Muscle layer of colon (tissue), 2 donors: Measurements from ENCODE around the gene RIN1.

Source experiments
- H3K27ac ChIP-seq: one replicate; pipeline ENCODE4 v1.7.0; 2013; ENCODE audit warnings: low read depth, mild to moderate bottlenecking, low read length, moderate library complexity
- H3K27me3 ChIP-seq, 2 donors: one replicate each; pipeline ENCODE4 v1.7.0; 2013; ENCODE audit warnings: low read length in 2 of 2, mild to moderate bottlenecking in 2 of 2; ENCODE audit not compliant: insufficient read depth in 2 of 2, control insufficient read depth in 1 of 2
- H3K36me3 ChIP-seq: one replicate; pipeline ENCODE4 v1.7.0; 2013; ENCODE audit warnings: mild to moderate bottlenecking, low read length; ENCODE audit not compliant: insufficient read depth
- H3K4me1 ChIP-seq: one replicate; pipeline ENCODE4 v1.7.0; 2013; ENCODE audit warnings: mild to moderate bottlenecking, low read length; ENCODE audit not compliant: insufficient read depth
- H3K4me3 ChIP-seq, 2 donors: one replicate each; pipeline ENCODE4 v1.7.0; 2013; ENCODE audit warnings: low read length in 2 of 2, low read depth in 1 of 2, mild to moderate bottlenecking in 1 of 2, moderate library complexity in 1 of 2
- H3K9ac ChIP-seq: one replicate; pipeline ENCODE4 v1.7.0; 2013; ENCODE audit warnings: low read length
- H3K9me3 ChIP-seq: one replicate; pipeline ENCODE4 v1.7.0; 2013; ENCODE audit warnings: mild to moderate bottlenecking, low read length
- donor health status: abdominal sarcoma.
- donor health status: Adenocarcinoma of cecum.

Gene RIN1

GRCh38 chr11:66299186-66299585 lies 37.0 kb downstream of the RIN1 start:
- no peak overlapping the region for H3K9ac ChIP-seq
- H3K9me3 ChIP-seq, result no peaks in the 10 kb centered on the region
- no peak overlapping the region for H3K4me3 ChIP-seq
- no peaks in the 10 kb centered on the region for H3K4me1 ChIP-seq
- peaks cover 0 to 14% of the 10 kb centered on the region in 2 donors for H3K27me3 ChIP-seq
- no peak overlapping the region for H3K27ac ChIP-seq
- H3K36me3 ChIP-seq, result no peaks in the 10 kb centered on the region

GRCh38 chr11:66297610-66298009 lies 38.6 kb downstream of the RIN1 start:
- H3K36me3 ChIP-seq, result no peaks in the 10 kb centered on the region
- no peak overlapping the region for H3K4me3 ChIP-seq
- no peaks in the 10 kb centered on the region for H3K4me1 ChIP-seq
- no peak overlapping the region for H3K27ac ChIP-seq
- no peaks in the 10 kb centered on the region for H3K9me3 ChIP-seq
- H3K9ac ChIP-seq, result no peak overlapping the region
- peaks cover 8 to 26% of the 10 kb centered on the region in 2 donors for H3K27me3 ChIP-seq

DNA sequence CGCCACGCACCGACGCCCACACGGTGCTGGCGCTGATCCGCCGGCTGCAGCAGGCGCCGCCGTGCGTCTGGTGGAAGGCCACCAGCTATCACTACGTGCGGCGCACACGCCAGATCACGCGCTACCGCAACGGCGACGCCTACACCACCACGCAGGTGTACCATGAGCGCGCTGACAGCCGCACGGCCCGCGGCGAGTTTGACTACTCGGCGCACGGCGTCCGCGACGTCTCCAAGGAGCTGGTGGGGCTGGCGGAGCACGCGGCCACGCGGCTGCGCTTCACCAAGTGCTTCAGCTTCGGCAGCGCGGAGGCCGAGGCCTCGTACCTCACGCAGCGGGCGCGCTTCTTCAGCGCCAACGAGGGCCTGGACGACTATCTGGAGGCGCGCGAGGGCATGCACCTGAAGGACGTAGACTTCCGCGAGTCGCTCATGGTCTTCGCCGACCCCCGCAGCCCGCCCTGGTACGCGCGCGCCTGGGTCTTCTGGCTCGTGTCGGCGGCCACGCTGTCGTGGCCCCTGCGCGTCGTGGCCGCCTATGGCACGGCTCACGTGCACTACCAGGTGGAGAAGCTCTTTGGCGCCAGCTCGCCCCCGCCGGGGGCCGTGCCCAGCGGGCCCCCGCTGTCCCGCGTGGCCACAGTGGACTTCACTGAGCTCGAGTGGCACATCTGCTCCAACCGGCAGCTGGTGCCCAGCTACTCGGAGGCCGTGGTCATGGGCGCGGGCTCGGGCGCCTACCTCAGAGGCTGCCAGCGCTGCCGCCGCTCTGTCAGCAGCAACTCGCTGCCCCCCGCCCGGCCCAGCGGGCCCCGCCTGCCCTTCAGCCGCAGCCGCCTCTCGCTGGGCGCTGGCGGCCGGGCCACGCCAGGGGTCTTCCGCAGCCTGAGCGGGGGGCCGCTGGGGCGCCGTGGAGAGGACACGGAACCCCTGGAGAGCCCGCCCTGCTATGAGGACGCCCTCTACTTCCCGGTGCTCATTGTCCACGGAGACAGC lies 41.3 kb downstream of the RIN1 start:
- Histone ChIP-seq H3K27me3 (peaks cover 18 to 43% of the 10 kb centered on the region in 2 donors), H3K4me1 (peaks cover under 1% of the 10 kb centered on the region), H3K27ac (no peak overlapping the region), H3K9ac (no peak overlapping the region), H3K9me3 (no peaks in the 10 kb centered on the region), H3K4me3 (no peak overlapping the region), H3K36me3 (no peaks in the 10 kb centered on the region)

- no peak overlapping the region for H3K9ac ChIP-seq
- H3K27ac ChIP-seq, result no peak overlapping the region
- no peaks in the 10 kb centered on the region for H3K36me3 ChIP-seq
- peaks cover 5% of the 10 kb centered on the region for H3K4me1 ChIP-seq
- no peak overlapping the region for H3K4me3 ChIP-seq
- H3K9me3 ChIP-seq, result no peaks in the 10 kb centered on the region
- peaks cover 18 to 43% of the 10 kb centered on the region in 2 donors for H3K27me3 ChIP-seq
Measured at GRCh38 chr11:66293777-66294625, 42.2 kb downstream of the RIN1 start.

GRCh38 chr11:66293352-66293751 lies 42.9 kb downstream of the RIN1 start:
- H3K9me3 ChIP-seq, result no peaks in the 10 kb centered on the region
- H3K9ac ChIP-seq, result no peak overlapping the region
- H3K27me3 ChIP-seq, result peaks cover 18 to 43% of the 10 kb centered on the region in 2 donors
- no peak overlapping the region for H3K4me3 ChIP-seq
- H3K4me1 ChIP-seq, result peaks cover 5% of the 10 kb centered on the region
- H3K27ac ChIP-seq, result no peak overlapping the region
- H3K36me3 ChIP-seq, result no peaks in the 10 kb centered on the region

GRCh38 chr11:66292543-66293332 lies 43.5 kb downstream of the RIN1 start:
- Histone ChIP-seq H3K36me3 (no peaks in the 10 kb centered on the region), H3K9ac (no peak overlapping the region), H3K27me3 (peaks cover 18 to 43% of the 10 kb centered on the region in 2 donors), H3K4me3 (no peak overlapping the region), H3K27ac (no peak overlapping the region), H3K4me1 (peaks cover 10% of the 10 kb centered on the region), H3K9me3 (no peaks in the 10 kb centered on the region)

DNA sequence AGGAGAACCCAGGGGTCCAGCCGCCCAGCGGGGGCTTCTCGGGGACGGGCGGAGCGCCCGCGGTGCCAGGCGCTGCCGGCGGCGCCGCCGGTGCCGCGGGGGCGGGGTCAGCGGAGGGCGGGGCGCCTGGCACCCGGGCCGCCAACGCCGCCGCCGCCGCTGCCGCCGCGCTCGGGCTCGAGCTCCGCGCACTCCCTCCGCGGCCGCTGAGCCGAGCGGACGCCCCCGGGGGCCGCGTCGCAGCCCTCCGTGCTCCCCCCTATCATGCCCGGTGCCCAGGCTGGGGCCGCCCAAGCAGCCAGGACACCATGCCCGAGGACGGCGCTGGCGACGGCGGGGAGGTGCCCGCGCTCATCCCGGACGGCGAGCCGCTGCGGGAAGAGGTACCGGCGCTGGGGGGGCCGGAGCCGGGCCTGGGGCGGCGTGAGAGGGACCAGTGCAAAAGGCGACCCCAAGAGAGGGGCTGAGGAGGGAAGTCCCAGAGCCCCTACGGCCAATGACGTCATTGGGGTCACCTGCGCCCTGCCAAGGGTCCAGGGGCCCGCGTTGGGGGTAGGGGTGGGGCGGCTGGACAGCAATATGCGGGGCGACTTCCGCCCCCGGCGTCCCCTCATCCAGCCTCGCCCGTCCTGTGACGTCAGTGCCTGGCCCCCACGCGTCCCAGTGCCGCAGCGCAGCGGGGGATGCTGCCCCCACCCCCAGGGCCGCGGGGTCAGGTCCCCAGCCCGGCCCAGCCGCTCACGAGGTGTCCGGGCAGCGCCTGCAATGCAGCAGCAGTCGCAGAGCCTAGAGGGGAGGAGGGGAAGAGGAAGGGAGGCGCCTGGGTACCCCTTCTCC lies 44.3 kb downstream of the RIN1 start, which contains the start of gene TMEM151A:
TMEM151A (plus strand) TSS at position 189 of the 837 bp plus-strand sequence; CDS start at position 309, 120 bp downstream.
- H3K9ac ChIP-seq, result no peak within 1 kb of the TSS
- peaks cover 18 to 43% of the 10 kb centered on the region in 2 donors for H3K27me3 ChIP-seq
- H3K4me1 ChIP-seq, result peaks cover 18% of the 10 kb centered on the region
- no peak within 1 kb of the TSS for H3K27ac ChIP-seq
- no peaks in the 10 kb centered on the region for H3K36me3 ChIP-seq
- H3K4me3 ChIP-seq, result no peak within 1 kb of the TSS
- no peaks in the 10 kb centered on the region for H3K9me3 ChIP-seq

GRCh38 chr11:66291303-66291705 lies 44.9 kb downstream of the RIN1 start:
- Histone ChIP-seq H3K4me1 (peaks cover 19% of the 10 kb centered on the region), H3K9me3 (no peaks in the 10 kb centered on the region), H3K27me3 (peaks cover 18 to 37% of the 10 kb centered on the region in 2 donors), H3K9ac (no peak overlapping the region), H3K36me3 (no peaks in the 10 kb centered on the region), H3K27ac (no peak overlapping the region), H3K4me3 (no peak overlapping the region)

DNA sequence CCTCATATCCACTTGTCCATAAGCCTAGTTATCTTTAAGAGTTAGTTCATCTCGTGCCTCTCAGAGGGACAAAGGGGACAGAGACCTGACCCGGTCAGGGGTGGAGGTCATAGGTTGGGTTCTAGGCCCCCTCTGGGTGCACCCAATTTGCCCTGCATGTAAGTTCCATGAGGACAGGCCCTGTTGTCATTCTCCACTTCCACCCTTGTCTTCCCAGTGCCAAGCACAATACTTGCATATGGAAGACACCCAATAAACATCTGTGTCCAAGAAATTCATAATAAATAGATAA lies 46.0 kb downstream of the RIN1 start:
- H3K4me1 ChIP-seq, result peaks cover 19% of the 10 kb centered on the region
- H3K27ac ChIP-seq, result no peak overlapping the region

DNA sequence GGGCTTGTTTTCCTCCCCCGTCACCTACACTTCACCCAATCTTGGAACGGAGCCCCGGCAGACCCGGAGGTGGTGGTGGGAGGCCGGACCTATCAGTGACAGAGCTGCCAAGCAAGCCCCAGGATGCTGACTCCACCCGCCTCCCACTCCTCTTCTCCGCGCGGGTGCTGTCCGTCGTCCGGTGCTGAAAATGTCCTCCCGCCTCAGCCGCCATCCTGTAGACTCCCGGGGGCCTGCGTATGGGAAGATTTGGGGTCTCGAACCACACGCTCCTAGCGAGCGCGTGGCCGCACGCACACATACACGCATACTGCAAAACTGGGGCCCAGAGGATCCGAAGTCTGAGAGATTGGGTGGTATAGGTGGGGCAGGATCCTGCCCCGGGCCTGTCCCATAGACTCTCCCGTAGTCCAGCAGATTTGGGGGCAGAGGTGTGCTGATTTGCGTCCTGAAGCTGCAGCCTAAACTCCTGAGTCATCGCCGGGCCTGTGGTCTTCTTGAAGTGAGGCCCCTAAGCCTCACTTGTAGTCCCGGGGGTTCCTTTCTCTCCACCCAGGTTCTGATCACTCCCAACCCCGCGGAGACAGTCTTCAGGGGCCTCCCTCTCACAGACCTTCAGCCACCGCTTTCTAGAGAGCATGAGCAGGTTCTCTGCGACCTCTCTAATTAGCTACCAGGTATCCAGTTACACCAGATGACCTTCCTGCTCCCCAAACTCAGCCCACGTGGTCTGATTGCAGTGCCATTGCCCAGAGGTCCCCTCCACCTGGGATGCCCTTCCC lies 46.5 kb downstream of the RIN1 start:
- H3K4me1 ChIP-seq, result peaks cover 19% of the 10 kb centered on the region
- peaks cover under 1% of the 10 kb centered on the region for H3K36me3 ChIP-seq
- H3K9me3 ChIP-seq, result no peaks in the 10 kb centered on the region
- peaks cover 18 to 34% of the 10 kb centered on the region in 2 donors for H3K27me3 ChIP-seq
- no peak overlapping the region for H3K9ac ChIP-seq
- H3K4me3 ChIP-seq, result peak overlapping the region; percentile 81 to 95
- peak overlapping the region; percentile 90 for H3K27ac ChIP-seq

More for the DNA sequence above, 46.0 kb downstream of the RIN1 start:
- Histone ChIP-seq H3K9me3 (no peaks in the 10 kb centered on the region), H3K36me3 (no peaks in the 10 kb centered on the region), H3K9ac (no peak overlapping the region), H3K4me3 (no peak overlapping the region), H3K27me3 (peaks cover 18 to 35% of the 10 kb centered on the region in 2 donors)
